Right ventricle myocardium inferior (tissue), 1 donor: ENCODE results near the gene DNAJC30. TPM values are rescaled to one million over a fixed set of nuclear protein-coding genes. Genes with fewer than 3 reads are reported as not detected.
A peak's percentile ranks its signal among the peaks of the same experiment; 100 is the strongest.
"Not testable (repeated sequence)": the region's sequence is repeated elsewhere in the genome, so short reads cannot be mapped to it uniquely, and the experiment has no call there.

Experiments used
- ATAC-seq: fragments of 200-7000 bp; cut with Tn5 transposase; one replicate; pipeline ENCODE4 v1.9.1; 2020; ENCODE audit warnings: mild to moderate bottlenecking, moderate library complexity
- DNase-seq: peaks from one replicate; pipeline ENCODE4 v3.0.0; 2021; ENCODE audit errors: missing footprints
- intact Hi-C: fragments of 100-400 bp; cut with DNase I; formaldehyde crosslinking; loops from one replicate; pipeline ENCODE4 v1.11.0; 2022
- long read RNA-seq: library from polyadenylated mRNA; unstranded; transcript quantifications from one replicate; pipeline ENCODE4 v2.0.0, GENCODE V29; 2021
- total RNA-seq: library from RNA; stranded (reverse); fragmentation: NEBNext Ultra II Directional; extraction: Animal tissue kit (Norgen Biotek cat#: 25700); gene quantifications from one replicate; pipeline ENCODE4 v1.2.1, GENCODE V29; 2021
- donor health status: DM: no; HTN: yes; CAD: no; lungs with severe emphysema.

DNAJC30 gene
- total RNA-seq = 13.8 TPM
- long read RNA-seq, transcript DNAJC30-201 (1 exons, 2,485 nt) = major isoform, 17 of 17 reads
- long read RNA-seq, partial matches to known transcripts = 0 of 17 reads
- long read RNA-seq, other reads (novel, unspliced or antisense) = 0 of 17 reads

- DNase-seq = peak; percentile 98
- intact Hi-C loops = loop anchor here (1.0 kb wide), 2 partner anchors 16 to 42 kb away; partner anchors contain the start of gene VPS37D
- peak; percentile 97 for ATAC-seq
Measured at GRCh38 chr7:73683056-73683787, at the start of gene DNAJC30, which contains the start of gene BUD23. DNAJC30 (minus strand) TSS chr7:73683453; CDS start chr7:73683423, 30 bp downstream. BUD23 (plus strand) TSS chr7:73683597; CDS start chr7:73683626, 29 bp downstream.

GRCh38 chr7:73732397-73732796, 49.1 kb upstream of the DNAJC30 start:
- intact Hi-C loops = no loop called here
- no peak for ATAC-seq
- DNase-seq = no peak

GRCh38 chr7:73730485-73730884, 47.2 kb upstream of the DNAJC30 start:
- intact Hi-C loops = no loop called here
- ATAC-seq = no peak
- DNase-seq = no peak

GRCh38 chr7:73728551-73728950, 45.3 kb upstream of the DNAJC30 start:
- intact Hi-C loops = no loop called here
- ATAC-seq (no peak), DNase-seq (no peak)

- no peak for DNase-seq
- no peak for ATAC-seq
- intact Hi-C loops = no loop called here
Measured at GRCh38 chr7:73727952-73728351, 44.7 kb upstream of the DNAJC30 start.

- DNase-seq (no peak), ATAC-seq (no peak)
- intact Hi-C loops = no loop called here
Measured at GRCh38 chr7:73726083-73726466, 42.8 kb upstream of the DNAJC30 start.

GRCh38 chr7:73723813-73724212, 40.6 kb upstream of the DNAJC30 start:
- DNase-seq (no peak), ATAC-seq (no peak)
- intact Hi-C loops = loop anchor here (5.0 kb wide), 1 partner anchor 57 kb away; the partner anchor contains the start of gene VPS37D

GRCh38 chr7:73722785-73723184, 39.5 kb upstream of the DNAJC30 start:
- ATAC-seq = no peak
- intact Hi-C loops = loop anchor here (5.0 kb wide), 1 partner anchor 55 kb away; the partner anchor contains the start of gene VPS37D
- DNase-seq = no peak

GRCh38 chr7:73722182-73722581, 38.9 kb upstream of the DNAJC30 start:
- ATAC-seq, DNase-seq: not testable (repeated sequence)
- intact Hi-C loops = loop anchor here (5.0 kb wide), 1 partner anchor 55 kb away; the partner anchor contains the start of gene VPS37D

GRCh38 chr7:73721377-73721817, 38.1 kb upstream of the DNAJC30 start:
- peak; percentile 70 for ATAC-seq
- peak; percentile 80 for DNase-seq
- intact Hi-C loops = loop anchor here (5.0 kb wide), 1 partner anchor 54 kb away; the partner anchor contains the start of gene VPS37D

GRCh38 chr7:73720443-73720842, 37.2 kb upstream of the DNAJC30 start:
- DNase-seq = peak; percentile 67
- not testable (repeated sequence) for ATAC-seq
- intact Hi-C loops = loop anchor here (5.0 kb wide), 1 partner anchor 53 kb away; the partner anchor contains the start of gene VPS37D

- intact Hi-C loops = loop anchor here (5.0 kb wide), 1 partner anchor 52 kb away; the partner anchor contains the start of gene VPS37D
- no peak for DNase-seq
- ATAC-seq = no peak
Measured at GRCh38 chr7:73719806-73720169, 36.5 kb upstream of the DNAJC30 start.

GRCh38 chr7:73718905-73719805, 35.9 kb upstream of the DNAJC30 start, which contains the start of gene STX1A:
STX1A (minus strand) TSS chr7:73719669; CDS start chr7:73719631, 38 bp downstream.
- peak; percentile 85 for DNase-seq
- ATAC-seq = peak; percentile 83
- intact Hi-C loops = no loop called here

GRCh38 chr7:73718438-73718881, 35.2 kb upstream of the DNAJC30 start:
- ATAC-seq (no peak), DNase-seq (no peak)
- intact Hi-C loops = no loop called here

GRCh38 chr7:73717991-73718405, 34.7 kb upstream of the DNAJC30 start:
- intact Hi-C loops = no loop called here
- ATAC-seq = no peak
- DNase-seq = peak; percentile 66

- DNase-seq (peak; percentile 59), ATAC-seq (no peak)
- intact Hi-C loops = no loop called here
Measured at GRCh38 chr7:73717025-73717807, 34.0 kb upstream of the DNAJC30 start.

GRCh38 chr7:73716318-73716890, 33.2 kb upstream of the DNAJC30 start:
- ATAC-seq (no peak), DNase-seq (no peak)
- intact Hi-C loops = no loop called here
